Stimulated activated CD8-positive, alpha-beta memory T cell treated with anti-CD3 and anti-CD28 coated beads, Interleukin-7, amount 100 ng/mL, for 48 hours (primary cell): ENCODE results near the gene C4orf33.
"Not testable (repeated sequence)": the region's sequence is repeated elsewhere in the genome, so short reads cannot be mapped to it uniquely, and the experiment has no call there.

Source experiments
- DNase-seq, 2 donors: peaks; one replicate each; pipeline ENCODE4 v3.0.0-alpha.2; 2020; ENCODE audit warnings: low read depth in 1 of 2; ENCODE audit errors: extremely low read depth in 1 of 2

C4orf33 gene

GRCh38 chr4:129126614-129127013 lies 30.7 kb downstream of the C4orf33 start:
- not testable (repeated sequence) for DNase-seq

GRCh38 chr4:129129143-129129542 lies 33.2 kb downstream of the C4orf33 start:
- no peak for DNase-seq

GRCh38 chr4:129131343-129131742 lies 35.4 kb downstream of the C4orf33 start:
- no peak for DNase-seq

GRCh38 chr4:129136433-129136832 lies 40.5 kb downstream of the C4orf33 start:
- DNase-seq: no peak

- no peak for DNase-seq
Observed at GRCh38 chr4:129138810-129139496, 43.0 kb downstream of the C4orf33 start.

GRCh38 chr4:129140521-129140920 lies 44.6 kb downstream of the C4orf33 start:
- DNase-seq: no peak

GRCh38 chr4:129143359-129143758 lies 47.4 kb downstream of the C4orf33 start:
- DNase-seq: no peak

GRCh38 chr4:129144755-129145206 lies 48.8 kb downstream of the C4orf33 start:
- no peak for DNase-seq

GRCh38 chr4:129145222-129145730 lies 49.3 kb downstream of the C4orf33 start:
- DNase-seq: no peak

GRCh38 chr4:129146639-129147038 lies 50.7 kb downstream of the C4orf33 start:
- DNase-seq: no peak

GRCh38 chr4:129148892-129149291 lies 52.9 kb downstream of the C4orf33 start:
- no peak for DNase-seq

GRCh38 chr4:129149906-129150305 lies 54.0 kb downstream of the C4orf33 start:
- no peak for DNase-seq

GRCh38 chr4:129152350-129152749 lies 56.4 kb downstream of the C4orf33 start:
- DNase-seq: no peak

- DNase-seq: no peak
Observed at GRCh38 chr4:129153700-129154099, 57.7 kb downstream of the C4orf33 start.

- DNase-seq: no peak
Observed at GRCh38 chr4:129162450-129162849, 66.5 kb downstream of the C4orf33 start.

- DNase-seq: no peak
Observed at GRCh38 chr4:129163427-129163826, 67.5 kb downstream of the C4orf33 start.

- DNase-seq: no peak
Observed at GRCh38 chr4:129164243-129164642, 68.3 kb downstream of the C4orf33 start.
